ENCODE data around the gene BNC2.

The BNC2 gene

DNA sequence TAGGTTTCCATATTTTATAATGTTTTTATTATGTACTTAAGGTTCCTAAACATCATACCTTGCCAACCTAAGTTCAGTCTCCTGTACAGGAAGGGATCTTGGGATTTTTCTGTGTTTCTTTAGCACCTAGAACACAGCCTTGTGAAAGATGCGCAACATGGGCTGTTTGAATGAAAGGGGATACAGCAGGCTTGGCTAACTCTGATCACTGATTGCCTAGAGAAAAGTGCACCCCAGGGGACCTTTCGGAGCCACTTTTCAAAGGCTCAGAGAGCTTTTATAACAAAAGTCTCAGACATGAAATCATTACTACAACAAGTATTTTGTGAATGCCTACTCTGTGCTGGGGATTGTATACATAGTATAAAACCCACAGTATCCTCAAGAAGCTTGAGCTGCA, 261.6 kb downstream of the BNC2 start:
- H3K4me3 ChIP-seq (replicated peaks in 1 of 2; ENCODE audit: low read depth in 2 of 2, low read length in 2 of 2), result no peak overlapping the region
- no peak for DNase-seq (ENCODE audit: low read depth in 2 of 2)
- TF ChIP-seq, protein P1, sequence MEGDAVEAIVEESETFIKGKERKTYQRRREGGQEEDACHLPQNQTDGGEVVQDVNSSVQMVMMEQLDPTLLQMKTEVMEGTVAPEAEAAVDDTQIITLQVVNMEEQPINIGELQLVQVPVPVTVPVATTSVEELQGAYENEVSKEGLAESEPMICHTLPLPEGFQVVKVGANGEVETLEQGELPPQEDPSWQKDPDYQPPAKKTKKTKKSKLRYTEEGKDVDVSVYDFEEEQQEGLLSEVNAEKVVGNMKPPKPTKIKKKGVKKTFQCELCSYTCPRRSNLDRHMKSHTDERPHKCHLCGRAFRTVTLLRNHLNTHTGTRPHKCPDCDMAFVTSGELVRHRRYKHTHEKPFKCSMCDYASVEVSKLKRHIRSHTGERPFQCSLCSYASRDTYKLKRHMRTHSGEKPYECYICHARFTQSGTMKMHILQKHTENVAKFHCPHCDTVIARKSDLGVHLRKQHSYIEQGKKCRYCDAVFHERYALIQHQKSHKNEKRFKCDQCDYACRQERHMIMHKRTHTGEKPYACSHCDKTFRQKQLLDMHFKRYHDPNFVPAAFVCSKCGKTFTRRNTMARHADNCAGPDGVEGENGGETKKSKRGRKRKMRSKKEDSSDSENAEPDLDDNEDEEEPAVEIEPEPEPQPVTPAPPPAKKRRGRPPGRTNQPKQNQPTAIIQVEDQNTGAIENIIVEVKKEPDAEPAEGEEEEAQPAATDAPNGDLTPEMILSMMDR (IDR thresholded peaks at IDR 0.05; ENCODE audit: low read depth, low read length), result no peak

DNA sequence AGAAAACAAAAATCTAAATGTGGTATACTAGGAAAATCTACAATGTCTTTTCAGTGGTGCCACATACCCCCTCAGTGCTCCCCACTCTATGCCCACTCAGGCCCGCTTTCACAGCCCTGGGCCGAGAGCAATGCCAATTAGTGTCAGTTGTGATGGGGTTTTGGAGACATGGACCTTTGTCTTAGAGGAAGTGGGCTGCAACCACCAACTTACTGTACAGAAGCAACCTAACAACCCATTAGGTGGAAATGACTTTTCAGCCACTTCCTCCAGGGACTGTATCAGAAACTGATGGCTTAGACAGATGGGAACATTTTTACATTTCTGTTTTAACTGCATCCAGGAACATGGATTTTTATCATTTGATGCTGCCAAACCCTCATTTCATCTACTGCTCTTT, 268.0 kb downstream of the BNC2 start:
- TF ChIP-seq, protein P1 (IDR thresholded peaks at IDR 0.05; ENCODE audit: low read depth, low read length), result no peak
- H3K4me3 ChIP-seq (replicated peaks in 1 of 2; ENCODE audit: low read depth in 2 of 2, low read length in 2 of 2), result no peak overlapping the region
- DNase-seq (ENCODE audit: low read depth in 2 of 2), result no peak

- TF ChIP-seq, protein P1 (IDR thresholded peaks at IDR 0.05; ENCODE audit: low read depth, low read length), result no peak
- DNase-seq (ENCODE audit: low read depth in 2 of 2), result no peak
- H3K4me3 ChIP-seq (replicated peaks in 1 of 2; ENCODE audit: low read depth in 2 of 2, low read length in 2 of 2), result no peak overlapping the region
Observed at GRCh38 chr9:16601991-16602390, 268.5 kb downstream of the BNC2 start.

GRCh38 chr9:16598316-16598715, 272.2 kb downstream of the BNC2 start:
- TF ChIP-seq, protein P1 (IDR thresholded peaks at IDR 0.05; ENCODE audit: low read depth, low read length), result no peak
- peak; percentile 49 to 62 for DNase-seq (ENCODE audit: low read depth in 2 of 2)
- no peak overlapping the region for H3K4me3 ChIP-seq (replicated peaks in 1 of 2; ENCODE audit: low read depth in 2 of 2, low read length in 2 of 2)

GRCh38 chr9:16597136-16597535, 273.3 kb downstream of the BNC2 start:
- DNase-seq (ENCODE audit: low read depth in 2 of 2), result no peak
- TF ChIP-seq, protein P1 (IDR thresholded peaks at IDR 0.05; ENCODE audit: low read depth, low read length), result no peak
- H3K4me3 ChIP-seq (replicated peaks in 1 of 2; ENCODE audit: low read depth in 2 of 2, low read length in 2 of 2), result no peak overlapping the region

- DNase-seq (ENCODE audit: low read depth in 2 of 2), result no peak
- H3K4me3 ChIP-seq (replicated peaks in 1 of 2; ENCODE audit: low read depth in 2 of 2, low read length in 2 of 2), result no peak overlapping the region
- TF ChIP-seq, protein P1 (IDR thresholded peaks at IDR 0.05; ENCODE audit: low read depth, low read length), result no peak
Observed at GRCh38 chr9:16595227-16595626, 275.2 kb downstream of the BNC2 start.

DNA sequence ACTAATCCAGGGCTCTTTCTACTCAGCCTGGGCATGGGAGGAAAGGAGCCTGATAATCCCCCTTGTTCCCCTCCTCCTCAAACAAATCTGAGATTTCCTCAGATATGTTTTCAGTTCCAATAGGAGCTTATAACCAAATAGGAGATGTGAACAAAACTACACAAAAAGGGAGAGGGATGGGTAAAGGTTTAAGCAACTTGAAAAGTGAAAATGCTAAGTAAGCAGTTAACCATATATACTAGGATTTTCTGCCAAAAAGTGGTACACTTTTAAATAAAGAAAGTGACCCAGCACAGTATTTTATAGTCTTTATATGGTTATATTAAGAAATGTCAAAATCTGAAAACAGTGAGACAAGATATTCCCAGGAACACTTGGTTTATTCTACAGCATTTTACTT, 275.7 kb downstream of the BNC2 start:
- TF ChIP-seq, protein P1 (IDR thresholded peaks at IDR 0.05; ENCODE audit: low read depth, low read length), result no peak
- DNase-seq (ENCODE audit: low read depth in 2 of 2), result no peak
- H3K4me3 ChIP-seq (replicated peaks in 1 of 2; ENCODE audit: low read depth in 2 of 2, low read length in 2 of 2), result no peak overlapping the region
